Small intestine (tissue), 7 donors: ENCODE data around the gene YIF1B. TPM values are rescaled to one million over a fixed set of nuclear protein-coding genes. Genes with fewer than 3 reads are reported as not detected.

ENCODE experiments used
- DNase-seq, 2 donors: peaks; one replicate each; pipeline versions ENCODE4 v3.0.0 to v3.0.0-alpha.2; 2013
- FAIRE-seq: peaks from 2 replicates; lab custom pipeline; 2012; peaks lifted over from hg19 to GRCh38; lab: Jason Lieb, UNC
- H3K27ac ChIP-seq, 3 donors: one replicate each; pipeline ENCODE4 v1.5.1; 2013; ENCODE audit warnings: low read length in 2 of 3, mild to moderate bottlenecking in 2 of 3, control low read depth in 1 of 3, inconsistent platforms in 1 of 3, low read depth in 1 of 3, moderate library complexity in 1 of 3
- H3K27me3 ChIP-seq, 3 donors: one replicate each; pipeline ENCODE4 v1.6.1; 2013; ENCODE audit warnings: low read length in 3 of 3, inconsistent platforms in 1 of 3; ENCODE audit not compliant: control insufficient read depth in 3 of 3, insufficient read depth in 3 of 3
- H3K36me3 ChIP-seq, 3 donors: one replicate each; pipeline ENCODE4 v1.6.1; 2013; ENCODE audit warnings: low read length in 3 of 3, inconsistent platforms in 1 of 3, low read depth in 1 of 3, mild to moderate bottlenecking in 1 of 3, moderate library complexity in 1 of 3; ENCODE audit not compliant: control insufficient read depth in 3 of 3, insufficient read depth in 2 of 3
- H3K4me1 ChIP-seq, 3 donors: one replicate each; pipeline ENCODE4 v1.6.1; 2013; ENCODE audit warnings: low read length in 2 of 3, inconsistent platforms in 1 of 3, low read depth in 1 of 3, mild to moderate bottlenecking in 1 of 3, moderate library complexity in 1 of 3; ENCODE audit not compliant: control insufficient read depth in 3 of 3, insufficient read depth in 2 of 3
- H3K4me3 ChIP-seq, 3 donors: one replicate each; pipeline ENCODE4 v1.5.1; 2013; ENCODE audit warnings: low read length in 3 of 3, control low read depth in 1 of 3, inconsistent platforms in 1 of 3, low read depth in 1 of 3, mild to moderate bottlenecking in 1 of 3, moderate library complexity in 1 of 3
- H3K9me3 ChIP-seq, 2 donors: one replicate each; pipeline ENCODE4 v1.6.1; 2013; ENCODE audit warnings: low read depth in 1 of 2, low read length in 1 of 2; ENCODE audit not compliant: control insufficient read depth in 2 of 2, insufficient read depth in 1 of 2
- WGBS, 3 donors: extraction: QIAGEN DNeasy Blood & Tissue Kit; methylation state at CpG; one replicate each; pipeline ENCODE4 v1.1.7; 2013; 5-methylcytosine and 5-hydroxymethylcytosine counted together
- polyA plus RNA-seq, 4 donors: library from polyadenylated mRNA; stranded (reverse) in 3 of 4; unstranded in 1 of 4; fragments of 200-250 nt in 3 of 4; fragments of 120-200 nt in 1 of 4; gene quantifications; one replicate each; pipeline versions ENCODE4 v1.2.1 to v1.2.3, GENCODE V29; 2013
- donor health status: healthy with polysubstance abuse.
- donor health status: control.
- donor health status: control.
- donor health status: Bipolar disorder and iron deficiency.
- donor health status: healthy.

Gene YIF1B
- polyA plus RNA-seq, 4 donors, result 13.0 to 73.1 (median 16.6) TPM

GRCh38 chr19:38304866-38305429, 10.8 kb downstream of the YIF1B start:
- FAIRE-seq, result no peak
- peak overlapping the region; percentile 95 to 100 (median 97) for H3K27ac ChIP-seq
- no peaks in the 10 kb centered on the region for H3K27me3 ChIP-seq
- H3K9me3 ChIP-seq, result no peaks in the 10 kb centered on the region
- DNase-seq, result peak; percentile 99
- H3K4me3 ChIP-seq, result peak overlapping the region in 2 of 3 donors; percentile 73 to 76
- 21 to 49% (median 38%) methylated on average over 26 to 29 of the region's 29 CpGs for WGBS, 3 donors
- H3K4me1 ChIP-seq, result peaks cover 0 to 39% (median 0%) of the 10 kb centered on the region in 3 donors
- peaks cover 3 to 50% (median 3%) of the 10 kb centered on the region in 3 donors for H3K36me3 ChIP-seq

GRCh38 chr19:38304352-38304865, 11.3 kb downstream of the YIF1B start:
- DNase-seq (no peak), FAIRE-seq (no peak)

GRCh38 chr19:38303517-38304351, 12.0 kb downstream of the YIF1B start, which contains the start of gene C19orf33:
C19orf33 (plus strand) TSS chr19:38304251; CDS start chr19:38304262, 11 bp downstream.
- DNase-seq, result peak; percentile 96 to 98
- peaks cover 0 to 39% (median 0%) of the 10 kb centered on the region in 3 donors for H3K4me1 ChIP-seq
- H3K27me3 ChIP-seq, result no peaks in the 10 kb centered on the region
- H3K9me3 ChIP-seq, result no peaks in the 10 kb centered on the region
- FAIRE-seq, result no peak
- peaks cover 3 to 42% (median 3%) of the 10 kb centered on the region in 3 donors for H3K36me3 ChIP-seq
- H3K27ac ChIP-seq, result peak within 1 kb of the TSS; percentile 95 to 100 (median 97)
- WGBS, 3 donors, result 14 to 39% (median 22%) methylated on average over 26 to 28 of the region's 28 CpGs
- peak within 1 kb of the TSS; percentile 26 to 73 (median 61) for H3K4me3 ChIP-seq

More at GRCh38 chr19:38304352-38304865, 11.3 kb downstream of the YIF1B start:
- H3K4me3 ChIP-seq, result peak overlapping the region; percentile 26 to 73 (median 56)
- WGBS, 3 donors, result 17 to 61% (median 30%) methylated on average over 21 to 27 of the region's 27 CpGs
- peak overlapping the region; percentile 95 to 100 (median 97) for H3K27ac ChIP-seq
- peaks cover 3 to 48% (median 3%) of the 10 kb centered on the region in 3 donors for H3K36me3 ChIP-seq
- H3K4me1 ChIP-seq, result peaks cover 0 to 39% (median 0%) of the 10 kb centered on the region in 3 donors
- H3K9me3 ChIP-seq, result no peaks in the 10 kb centered on the region
- no peaks in the 10 kb centered on the region for H3K27me3 ChIP-seq

GRCh38 chr19:38298821-38299680, 16.7 kb downstream of the YIF1B start:
- DNase-seq, result no peak
- Histone ChIP-seq H3K27ac (peak overlapping the region in 1 of 3 donors; percentile 13), H3K36me3 (peaks cover 0 to 16% (median 0%) of the 10 kb centered on the region in 3 donors), H3K9me3 (no peaks in the 10 kb centered on the region), H3K4me3 (no peak overlapping the region), H3K4me1 (peaks cover 0 to 15% (median 0%) of the 10 kb centered on the region in 3 donors), H3K27me3 (no peaks in the 10 kb centered on the region)
- 69 to 81% (median 78%) methylated on average over 11 of the region's 11 CpGs for WGBS, 3 donors
- FAIRE-seq, result no peak

GRCh38 chr19:38294090-38294489, 21.7 kb downstream of the YIF1B start:
- no peak overlapping the region for H3K27ac ChIP-seq
- peaks cover 0 to 55% (median 20%) of the 10 kb centered on the region in 3 donors for H3K36me3 ChIP-seq
- H3K4me3 ChIP-seq, result no peak overlapping the region
- H3K27me3 ChIP-seq, result no peaks in the 10 kb centered on the region
- no peaks in the 10 kb centered on the region for H3K9me3 ChIP-seq
- WGBS, 3 donors, result 81 to 87% (median 85%) methylated on average over 8 of the region's 8 CpGs
- DNase-seq (no peak), FAIRE-seq (no peak)
- H3K4me1 ChIP-seq, result no peaks in the 10 kb centered on the region

- Histone ChIP-seq H3K4me3 (no peak overlapping the region), H3K4me1 (no peaks in the 10 kb centered on the region), H3K36me3 (peaks cover 0 to 61% (median 20%) of the 10 kb centered on the region in 3 donors), H3K9me3 (no peaks in the 10 kb centered on the region), H3K27me3 (no peaks in the 10 kb centered on the region), H3K27ac (no peak overlapping the region)
- WGBS, 3 donors, result 89 to 94% (median 91%) methylated on average over 9 of the region's 9 CpGs
- FAIRE-seq (no peak), DNase-seq (no peak)
Observed at GRCh38 chr19:38293281-38293680, 22.5 kb downstream of the YIF1B start.

GRCh38 chr19:38291855-38292254, 23.9 kb downstream of the YIF1B start:
- no peaks in the 10 kb centered on the region for H3K27me3 ChIP-seq
- DNase-seq, result no peak
- peaks cover 0 to 75% (median 20%) of the 10 kb centered on the region in 3 donors for H3K36me3 ChIP-seq
- no peak overlapping the region for H3K27ac ChIP-seq
- H3K4me1 ChIP-seq, result no peaks in the 10 kb centered on the region
- FAIRE-seq, result no peak
- 74 to 84% (median 82%) methylated on average over 15 of the region's 15 CpGs for WGBS, 3 donors
- H3K9me3 ChIP-seq, result no peaks in the 10 kb centered on the region
- H3K4me3 ChIP-seq, result no peak overlapping the region
